ENCODE measurements around the gene GRID2IP.
"Not testable (repeated sequence)": the region's sequence is repeated elsewhere in the genome, so short reads cannot be mapped to it uniquely, and the experiment has no call there.

The GRID2IP gene

DNA sequence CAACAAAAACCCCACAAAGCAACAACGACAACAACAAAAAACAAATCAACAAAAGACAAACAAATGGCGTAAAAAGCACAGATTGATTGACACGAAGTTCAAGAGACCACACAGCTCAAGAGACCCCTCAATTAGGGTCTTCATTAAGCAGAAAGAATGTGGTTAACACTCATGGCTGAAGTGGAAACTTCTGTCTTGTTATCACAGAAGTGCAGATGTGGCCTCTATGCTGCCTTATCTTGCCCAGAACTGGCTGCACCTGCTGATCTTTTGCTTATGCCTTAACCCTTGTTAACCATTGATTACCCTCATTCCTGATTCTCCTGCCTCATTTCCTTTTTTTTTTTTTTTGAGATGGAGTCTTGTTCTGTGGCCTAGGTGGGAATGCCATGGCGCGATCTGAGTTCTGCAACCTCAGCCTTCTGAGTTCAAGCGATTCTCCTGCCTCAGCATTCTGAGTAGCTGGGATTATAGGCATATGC is 100.0 kb downstream of the GRID2IP start:
- H3K4me3 ChIP-seq: no peak overlapping the region
- no peak for DNase-seq (ENCODE audit: low spot score)
- TF ChIP-seq, protein P1, sequence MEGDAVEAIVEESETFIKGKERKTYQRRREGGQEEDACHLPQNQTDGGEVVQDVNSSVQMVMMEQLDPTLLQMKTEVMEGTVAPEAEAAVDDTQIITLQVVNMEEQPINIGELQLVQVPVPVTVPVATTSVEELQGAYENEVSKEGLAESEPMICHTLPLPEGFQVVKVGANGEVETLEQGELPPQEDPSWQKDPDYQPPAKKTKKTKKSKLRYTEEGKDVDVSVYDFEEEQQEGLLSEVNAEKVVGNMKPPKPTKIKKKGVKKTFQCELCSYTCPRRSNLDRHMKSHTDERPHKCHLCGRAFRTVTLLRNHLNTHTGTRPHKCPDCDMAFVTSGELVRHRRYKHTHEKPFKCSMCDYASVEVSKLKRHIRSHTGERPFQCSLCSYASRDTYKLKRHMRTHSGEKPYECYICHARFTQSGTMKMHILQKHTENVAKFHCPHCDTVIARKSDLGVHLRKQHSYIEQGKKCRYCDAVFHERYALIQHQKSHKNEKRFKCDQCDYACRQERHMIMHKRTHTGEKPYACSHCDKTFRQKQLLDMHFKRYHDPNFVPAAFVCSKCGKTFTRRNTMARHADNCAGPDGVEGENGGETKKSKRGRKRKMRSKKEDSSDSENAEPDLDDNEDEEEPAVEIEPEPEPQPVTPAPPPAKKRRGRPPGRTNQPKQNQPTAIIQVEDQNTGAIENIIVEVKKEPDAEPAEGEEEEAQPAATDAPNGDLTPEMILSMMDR (IDR thresholded peaks at IDR 0.05): no peak
- no peak overlapping the region for H3K27ac ChIP-seq

DNA sequence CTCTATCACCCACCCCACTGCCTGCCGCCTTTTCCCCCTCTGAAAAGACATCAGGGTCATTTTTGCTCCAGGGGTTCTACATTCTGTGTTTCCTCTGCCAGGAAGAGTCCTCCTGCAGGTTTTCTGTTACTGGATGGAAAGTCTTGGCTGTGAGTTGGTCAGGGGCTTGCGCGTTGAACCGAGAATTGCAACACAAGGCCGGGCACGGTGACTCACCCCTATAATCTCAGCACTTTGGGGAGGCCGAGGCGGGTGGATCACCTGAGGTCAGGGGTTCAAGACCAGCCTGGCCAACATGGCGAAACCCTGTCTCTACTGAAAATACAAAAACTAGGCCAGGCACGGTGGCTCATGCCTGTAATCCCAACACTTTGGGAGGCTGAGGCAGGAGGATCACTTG is 100.7 kb downstream of the GRID2IP start:
- DNase-seq (ENCODE audit: low spot score); H3K27ac ChIP-seq; H3K4me3 ChIP-seq: not testable (repeated sequence)

DNA sequence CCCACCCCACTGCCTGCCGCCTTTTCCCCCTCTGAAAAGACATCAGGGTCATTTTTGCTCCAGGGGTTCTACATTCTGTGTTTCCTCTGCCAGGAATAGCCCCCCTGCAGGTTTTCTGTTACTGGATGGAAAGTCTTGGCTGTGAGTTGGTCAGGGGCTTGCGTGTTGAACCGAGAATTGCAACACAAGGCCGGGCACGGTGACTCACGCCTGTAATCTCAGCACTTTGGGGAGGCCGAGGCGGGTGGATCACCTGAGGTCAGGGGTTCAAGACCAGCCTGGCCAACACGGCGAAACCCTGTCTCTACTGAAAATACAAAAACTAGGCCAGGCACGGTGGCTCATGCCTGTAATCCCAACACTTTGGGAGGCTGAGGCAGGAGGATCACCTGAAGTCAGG is 101.4 kb downstream of the GRID2IP start:
- H3K27ac ChIP-seq; DNase-seq (ENCODE audit: low spot score); H3K4me3 ChIP-seq: not testable (repeated sequence)

DNA sequence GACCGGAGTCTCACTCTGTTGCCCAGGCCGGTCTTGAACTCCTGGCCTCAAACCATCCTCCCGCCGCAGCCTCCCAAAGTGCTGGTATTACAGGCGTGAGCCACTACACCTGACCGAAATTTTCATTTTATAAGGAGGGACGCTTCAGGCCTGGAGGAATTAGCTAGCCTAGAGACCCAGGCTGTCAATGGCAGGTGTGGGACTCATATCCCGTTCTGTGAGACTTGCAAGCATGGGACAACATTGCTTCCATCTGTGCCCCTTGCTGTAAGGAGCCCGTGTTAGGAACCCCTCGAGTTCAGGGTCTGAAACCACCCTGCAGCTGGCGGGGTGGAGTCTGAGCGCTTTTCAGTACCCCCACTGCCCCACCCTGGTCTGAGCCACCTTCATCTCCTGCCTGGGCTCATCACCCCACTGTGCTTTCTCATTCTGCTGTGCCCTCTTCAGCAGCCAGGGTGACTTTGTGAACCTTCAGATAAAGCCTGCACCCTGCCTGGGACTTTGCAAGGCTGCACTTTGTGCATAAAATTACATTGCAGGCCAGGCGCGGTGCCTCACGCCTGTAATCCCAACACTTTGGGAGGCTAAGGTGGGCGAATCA is 102.2 kb downstream of the GRID2IP start:
- TF ChIP-seq, protein P1 (IDR thresholded peaks at IDR 0.05): no peak
- DNase-seq (ENCODE audit: low spot score): no peak
- Histone ChIP-seq H3K4me3 (no peak overlapping the region), H3K27ac (peak overlapping the region; percentile 1 to 93)

DNA sequence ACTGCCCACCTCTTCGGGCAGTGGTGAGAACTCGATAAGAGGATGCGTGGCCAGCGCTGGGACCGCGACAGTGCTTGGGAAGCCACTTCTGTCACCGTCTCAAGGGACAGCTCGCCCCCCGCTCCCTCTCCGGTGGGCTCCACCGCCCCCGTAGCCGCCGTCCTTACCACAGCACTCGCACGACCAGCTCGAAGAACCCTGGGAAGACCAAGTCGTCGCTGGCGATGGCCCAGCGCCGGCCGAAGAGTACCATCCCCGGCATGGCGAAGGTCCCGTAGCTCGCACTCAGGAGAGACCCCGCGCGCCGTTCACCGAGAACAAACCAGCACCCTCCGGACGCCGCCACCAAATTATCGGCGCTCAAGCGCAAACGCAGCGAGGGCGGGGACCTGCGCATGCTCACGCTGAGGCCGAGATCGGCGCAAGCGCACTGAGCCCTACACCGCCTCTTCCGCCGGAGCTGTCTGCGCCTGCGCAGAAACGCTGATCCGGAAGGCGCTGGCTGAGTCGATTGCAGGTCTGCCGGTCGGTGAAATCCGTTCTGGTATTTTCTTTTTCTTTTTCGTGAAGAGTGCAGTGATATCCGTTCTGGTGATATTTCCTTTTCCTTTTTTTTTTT is 103.6 kb downstream of the GRID2IP start, which contains the start of gene DAGLB:
TSS of gene DAGLB (minus strand) at position 374 of the 619 bp plus-strand sequence. CDS start at position 262, 112 bp downstream.
- H3K4me3 ChIP-seq: peak within 1 kb of the TSS; percentile 89
- TF ChIP-seq, protein P1 (IDR thresholded peaks at IDR 0.05): no peak
- peak; percentile 93 for DNase-seq (ENCODE audit: low spot score)

More for the DNA sequence above, 103.6 kb downstream of the GRID2IP start, which contains the start of gene DAGLB:
- H3K27ac ChIP-seq: peak within 1 kb of the TSS; percentile 79 to 93

Measured in coronary artery (tissue), 2 donors.